NCI-H446 treated with DMSO at 0.1 percent for 48 hours (cell line): ENCODE measurements around the gene NCOR1.
"Not testable (repeated sequence)": the region's sequence is repeated elsewhere in the genome, so short reads cannot be mapped to it uniquely, and the experiment has no call there.

ENCODE experiments used
- DNase-seq: peaks from one replicate; lab custom pipeline; 2025; lab: John Stamatoyannopoulos, UW

The NCOR1 gene

GRCh38 chr17:16214190-16215001, 938 bp downstream of the NCOR1 start:
- no peak for DNase-seq

GRCh38 chr17:16212793-16213192, 2.5 kb downstream of the NCOR1 start:
- no peak for DNase-seq

- DNase-seq = no peak
These were observed 3.7 kb downstream of the NCOR1 start for GRCh38 chr17:16211590-16211989.

- DNase-seq = not testable (repeated sequence)
These were observed 10.6 kb downstream of the NCOR1 start for GRCh38 chr17:16204763-16205162.

GRCh38 chr17:16202554-16203500, 12.5 kb downstream of the NCOR1 start:
- not testable (repeated sequence) for DNase-seq

- not testable (repeated sequence) for DNase-seq
These were observed 13.6 kb downstream of the NCOR1 start for GRCh38 chr17:16201693-16202131.

GRCh38 chr17:16199093-16199492, 16.2 kb downstream of the NCOR1 start:
- no peak for DNase-seq

- DNase-seq = no peak
These were observed 18.1 kb downstream of the NCOR1 start for GRCh38 chr17:16197276-16197675.

- DNase-seq = not testable (repeated sequence)
These were observed 21.0 kb downstream of the NCOR1 start for GRCh38 chr17:16194307-16194835.

GRCh38 chr17:16191604-16192003, 23.7 kb downstream of the NCOR1 start:
- DNase-seq = no peak

- DNase-seq = no peak
These were observed 24.5 kb downstream of the NCOR1 start for GRCh38 chr17:16190703-16191360.

- DNase-seq = no peak
These were observed 25.5 kb downstream of the NCOR1 start for GRCh38 chr17:16189791-16190348.

- no peak for DNase-seq
These were observed 27.7 kb downstream of the NCOR1 start for GRCh38 chr17:16187642-16188041.

GRCh38 chr17:16181581-16181980, 33.8 kb downstream of the NCOR1 start:
- no peak for DNase-seq

GRCh38 chr17:16178836-16179235, 36.5 kb downstream of the NCOR1 start:
- no peak for DNase-seq

GRCh38 chr17:16171613-16172012, 43.7 kb downstream of the NCOR1 start:
- DNase-seq = no peak

- DNase-seq = not testable (repeated sequence)
These were observed 48.6 kb downstream of the NCOR1 start for GRCh38 chr17:16166766-16167165.

- no peak for DNase-seq
These were observed 56.6 kb downstream of the NCOR1 start for GRCh38 chr17:16158714-16159113.

GRCh38 chr17:16155536-16155935, 59.8 kb downstream of the NCOR1 start:
- no peak for DNase-seq

GRCh38 chr17:16152326-16152725, 63.0 kb downstream of the NCOR1 start:
- not testable (repeated sequence) for DNase-seq

GRCh38 chr17:16150251-16150856, 65.0 kb downstream of the NCOR1 start:
- DNase-seq = no peak
